GM12873 (cell line): ENCODE results near the gene SUCLG2.

Experiments
- TF ChIP-seq, protein P1 (sequence below): IDR thresholded peaks from 2 replicates; pipeline ENCODE4 v1.5.1; 2012; ENCODE audit warnings: low read depth, mild to moderate bottlenecking, moderate library complexity, low read length, control low read depth; ENCODE audit not compliant: insufficient read depth; ENCODE audit errors: missing control alignments

SUCLG2 gene

DNA sequence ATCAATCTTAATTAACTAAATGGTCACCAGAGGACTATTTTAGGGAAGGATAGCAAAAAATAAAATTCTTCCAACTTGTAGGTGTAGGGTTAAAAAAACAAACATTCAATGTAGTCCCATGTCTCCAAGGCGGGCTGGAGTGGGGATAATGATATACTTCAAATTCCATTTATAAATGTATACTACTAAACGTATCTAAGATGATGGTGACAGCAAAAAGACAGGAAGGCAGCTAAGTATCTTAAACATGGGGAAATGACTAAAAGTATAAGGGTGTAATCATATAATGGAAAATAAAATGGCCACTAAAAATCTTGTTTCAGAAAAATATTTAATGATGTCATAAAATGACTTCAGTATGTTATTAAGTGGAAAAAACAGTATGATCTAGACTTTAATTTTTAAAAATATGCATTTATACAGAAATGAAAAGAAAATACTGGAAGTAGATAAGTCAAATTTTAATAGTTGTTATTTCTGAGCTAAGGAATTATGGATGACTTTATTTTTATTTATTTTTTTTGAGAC, 181.7 kb downstream of the SUCLG2 start:
- TF ChIP-seq, protein P1, sequence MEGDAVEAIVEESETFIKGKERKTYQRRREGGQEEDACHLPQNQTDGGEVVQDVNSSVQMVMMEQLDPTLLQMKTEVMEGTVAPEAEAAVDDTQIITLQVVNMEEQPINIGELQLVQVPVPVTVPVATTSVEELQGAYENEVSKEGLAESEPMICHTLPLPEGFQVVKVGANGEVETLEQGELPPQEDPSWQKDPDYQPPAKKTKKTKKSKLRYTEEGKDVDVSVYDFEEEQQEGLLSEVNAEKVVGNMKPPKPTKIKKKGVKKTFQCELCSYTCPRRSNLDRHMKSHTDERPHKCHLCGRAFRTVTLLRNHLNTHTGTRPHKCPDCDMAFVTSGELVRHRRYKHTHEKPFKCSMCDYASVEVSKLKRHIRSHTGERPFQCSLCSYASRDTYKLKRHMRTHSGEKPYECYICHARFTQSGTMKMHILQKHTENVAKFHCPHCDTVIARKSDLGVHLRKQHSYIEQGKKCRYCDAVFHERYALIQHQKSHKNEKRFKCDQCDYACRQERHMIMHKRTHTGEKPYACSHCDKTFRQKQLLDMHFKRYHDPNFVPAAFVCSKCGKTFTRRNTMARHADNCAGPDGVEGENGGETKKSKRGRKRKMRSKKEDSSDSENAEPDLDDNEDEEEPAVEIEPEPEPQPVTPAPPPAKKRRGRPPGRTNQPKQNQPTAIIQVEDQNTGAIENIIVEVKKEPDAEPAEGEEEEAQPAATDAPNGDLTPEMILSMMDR: no peak

DNA sequence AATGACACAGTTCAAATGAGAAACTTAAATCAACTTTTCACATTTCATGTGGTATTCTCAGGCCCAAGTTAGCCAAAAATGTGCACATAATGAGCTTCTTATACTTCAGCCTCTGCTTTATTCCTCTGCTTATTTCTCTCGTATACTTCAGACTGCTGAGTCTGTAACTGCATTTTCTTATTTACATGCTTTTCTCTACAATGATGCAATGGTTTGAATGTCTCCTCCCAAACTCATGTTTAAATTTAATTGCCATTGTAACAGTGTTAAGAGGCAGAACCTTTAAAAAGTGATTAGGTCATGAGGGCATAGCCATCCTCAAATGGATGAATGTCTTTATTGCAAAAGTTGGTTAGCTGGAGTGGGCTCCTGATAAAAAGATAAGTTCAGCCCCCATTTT, 184.2 kb downstream of the SUCLG2 start:
- TF ChIP-seq, protein P1: no peak

DNA sequence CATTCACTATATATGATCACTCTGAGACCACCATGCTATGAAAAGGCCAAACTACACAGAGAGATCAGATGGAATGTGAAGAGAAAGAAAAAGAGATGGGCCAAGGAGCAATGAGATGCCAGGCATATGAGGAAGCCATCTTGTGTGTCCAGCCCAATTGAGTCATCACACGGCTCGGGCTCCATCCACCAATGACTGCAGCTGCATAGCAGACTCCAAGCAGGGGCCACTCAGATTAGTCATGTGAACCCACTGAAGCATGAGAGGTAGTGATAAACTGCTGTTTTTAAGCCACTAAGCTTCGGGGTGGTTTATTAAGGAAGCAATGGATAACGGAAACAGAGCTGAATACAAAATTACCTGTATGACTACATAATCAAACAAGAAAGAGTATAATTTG, 185.9 kb downstream of the SUCLG2 start:
- TF ChIP-seq, protein P1: no peak

GRCh38 chr3:67463656-67464055, 190.8 kb downstream of the SUCLG2 start:
- TF ChIP-seq, protein P1: no peak

DNA sequence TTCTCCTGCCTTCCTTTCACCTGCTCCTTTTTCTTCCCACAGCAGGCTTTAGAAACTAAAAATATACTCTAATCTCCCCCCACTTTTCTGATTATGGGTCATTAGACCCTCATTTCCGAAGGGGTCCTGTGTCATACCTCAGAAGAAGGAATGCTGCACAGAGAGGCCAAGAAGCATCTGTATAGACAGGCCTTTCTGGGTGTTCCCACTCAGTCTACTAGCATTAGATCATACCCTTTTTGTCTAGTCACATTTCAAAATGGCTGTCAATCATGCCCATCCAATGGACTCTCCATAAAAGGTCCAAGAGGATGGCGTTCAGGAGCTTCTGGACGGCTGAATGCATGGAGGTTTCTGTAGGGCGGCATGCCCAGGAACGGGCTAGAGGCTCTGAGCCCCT, 192.2 kb downstream of the SUCLG2 start:
- TF ChIP-seq, protein P1: no peak

DNA sequence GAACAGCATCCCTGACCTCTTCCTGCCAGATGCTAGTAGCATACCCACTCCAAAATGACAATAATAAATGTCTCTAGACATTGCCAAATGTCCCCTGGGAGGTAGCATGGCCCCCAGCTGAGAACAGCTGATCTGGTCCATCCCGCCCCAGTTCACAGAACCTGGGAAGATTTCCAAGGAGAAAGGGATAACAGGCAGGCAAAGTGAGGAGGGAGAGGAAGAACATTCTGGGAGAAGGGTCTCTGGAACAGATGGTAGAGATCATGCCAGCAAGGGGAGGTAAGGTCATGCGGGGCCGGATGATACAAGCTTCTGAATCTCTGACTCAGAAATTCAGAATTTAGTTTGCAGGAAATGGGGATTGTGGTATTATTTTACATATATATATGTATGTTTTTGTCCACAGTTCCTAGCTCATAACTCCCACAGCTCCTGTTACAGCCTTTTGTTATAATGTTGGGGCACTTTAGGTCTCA, 192.7 kb downstream of the SUCLG2 start:
- TF ChIP-seq, protein P1: no peak

DNA sequence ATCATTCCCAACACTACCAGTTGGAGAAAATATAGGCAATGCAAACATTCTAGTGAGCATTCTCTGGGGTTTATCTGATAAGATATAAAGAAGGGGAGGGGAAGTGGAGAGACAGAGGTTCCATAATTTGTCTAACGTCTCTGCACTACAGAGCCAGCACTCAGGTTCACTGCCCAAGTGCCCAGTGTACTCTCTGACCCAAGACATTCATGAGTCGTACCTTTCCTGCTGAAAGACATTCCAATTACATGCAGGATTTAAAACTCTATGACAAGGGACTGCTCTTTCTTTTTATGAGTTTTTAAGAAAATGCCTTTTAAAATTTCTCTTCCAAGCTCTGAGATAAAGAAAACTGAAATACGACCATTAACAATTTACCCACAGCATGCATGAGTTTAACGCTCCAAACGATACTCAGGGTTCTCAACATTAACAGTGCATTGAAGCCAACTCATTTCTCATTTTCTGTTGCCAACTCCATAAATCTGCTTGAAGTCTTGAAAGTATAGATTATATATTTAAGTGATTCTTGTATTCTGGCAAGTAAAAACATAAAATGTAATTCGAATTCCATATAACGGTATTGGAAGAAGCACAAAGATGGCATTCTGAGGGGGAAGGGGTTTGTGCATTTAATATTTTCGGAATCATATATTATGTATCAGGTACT, 193.4 kb downstream of the SUCLG2 start:
- TF ChIP-seq, protein P1: no peak
